CD8-positive, alpha-beta memory T cell (primary cell): Measurements from ENCODE around the gene SETD3. TPM values are rescaled to one million over a fixed set of nuclear protein-coding genes. Genes with fewer than 3 reads are reported as not detected.
A peak's percentile ranks its signal among the peaks of the same experiment; 100 is the strongest.

ENCODE experiments used
- CTCF ChIA-PET: fragments of 350-600 bp; sonication (Branson Sonifier 250); formaldehyde crosslinking; loops from one replicate; lab custom pipeline; 2021; ENCODE audit warnings: antibody characterized with exemption; lab: Charles Lee
- POLR2A ChIA-PET: fragments of 350-600 bp; sonication (Branson Sonifier 250); formaldehyde crosslinking; loops from one replicate; lab custom pipeline; 2021; ENCODE audit warnings: antibody characterized with exemption; lab: Charles Lee
- DNase-seq, 5 donors: peaks; one replicate each; pipeline versions ENCODE4 v3.0.0 to v3.0.0-alpha.2; 2020 to 2022; ENCODE audit warnings: mixed read lengths in 1 of 5
- H3K27ac ChIP-seq: one replicate; pipeline ENCODE4 v1.7.0; 2013; ENCODE audit warnings: low read depth, mild to moderate bottlenecking, low read length, moderate library complexity
- H3K27me3 ChIP-seq: 2 replicates; pipeline ENCODE4 v1.7.0; 2013; ENCODE audit warnings: low read length, mild to moderate bottlenecking; ENCODE audit not compliant: insufficient read depth, poor library complexity, severe bottlenecking
- H3K36me3 ChIP-seq: 2 replicates; pipeline ENCODE4 v1.7.0; 2013; ENCODE audit warnings: mild to moderate bottlenecking, low read length, moderate library complexity; ENCODE audit not compliant: insufficient read depth
- H3K4me1 ChIP-seq: 2 replicates; pipeline ENCODE4 v1.7.0; 2013; ENCODE audit warnings: mild to moderate bottlenecking, low read length, moderate library complexity; ENCODE audit not compliant: insufficient read depth
- H3K4me3 ChIP-seq: 2 replicates; pipeline ENCODE4 v1.7.0; 2013; ENCODE audit warnings: mild to moderate bottlenecking, low read length
- H3K9me3 ChIP-seq: 2 replicates; pipeline ENCODE4 v1.7.0; 2013; ENCODE audit warnings: mild to moderate bottlenecking, low read length
- H3K27ac Mint-ChIP-seq, 8 donors: one replicate each; pipeline ENCODE4 v1.8.0; 2020 to 2021; ENCODE audit warnings: mixed read lengths in 8 of 8, mild to moderate bottlenecking in 6 of 8, inconsistent platforms in 3 of 8, moderate library complexity in 3 of 8
- H3K27me3 Mint-ChIP-seq, 2 donors: one replicate each; pipeline ENCODE4 v1.8.0; 2020 to 2021; ENCODE audit warnings: mixed read lengths in 2 of 2, mild to moderate bottlenecking in 1 of 2, moderate library complexity in 1 of 2
- H3K36me3 Mint-ChIP-seq, 3 donors: one replicate each; pipeline ENCODE4 v1.8.0; 2020 to 2021; ENCODE audit warnings: mixed read lengths in 3 of 3, inconsistent platforms in 1 of 3, mild to moderate bottlenecking in 1 of 3
- H3K4me1 Mint-ChIP-seq, 3 donors: one replicate each; pipeline ENCODE4 v1.8.0; 2020 to 2021; ENCODE audit warnings: mixed read lengths in 3 of 3, inconsistent platforms in 1 of 3, mild to moderate bottlenecking in 1 of 3
- H3K4me3 Mint-ChIP-seq, 7 donors: one replicate each; pipeline ENCODE4 v1.8.0; 2020 to 2021; ENCODE audit warnings: mixed read lengths in 7 of 7, mild to moderate bottlenecking in 6 of 7, moderate library complexity in 4 of 7, inconsistent platforms in 2 of 7
- H3K9me3 Mint-ChIP-seq, 5 donors: one replicate each; pipeline ENCODE4 v1.8.0; 2020 to 2022; ENCODE audit warnings: mixed read lengths in 5 of 5, mild to moderate bottlenecking in 3 of 5, moderate library complexity in 2 of 5, inconsistent platforms in 1 of 5
- polyA plus RNA-seq: library from polyadenylated mRNA; unstranded; fragments of 300-500 nt; fragmentation: Illumina TruSeq; gene quantifications from one replicate; pipeline ENCODE4 v1.2.3, GENCODE V29; 2021
- total RNA-seq, 2 experiments: library from RNA; stranded (reverse); gene quantifications; one replicate each; pipeline ENCODE4 v1.2.3, GENCODE V29; 2021

The SETD3 gene
- total and polyA plus RNA-seq, 3 experiments from 2014 or later: 52.1 to 57.9 (median 57.1) TPM

DNA sequence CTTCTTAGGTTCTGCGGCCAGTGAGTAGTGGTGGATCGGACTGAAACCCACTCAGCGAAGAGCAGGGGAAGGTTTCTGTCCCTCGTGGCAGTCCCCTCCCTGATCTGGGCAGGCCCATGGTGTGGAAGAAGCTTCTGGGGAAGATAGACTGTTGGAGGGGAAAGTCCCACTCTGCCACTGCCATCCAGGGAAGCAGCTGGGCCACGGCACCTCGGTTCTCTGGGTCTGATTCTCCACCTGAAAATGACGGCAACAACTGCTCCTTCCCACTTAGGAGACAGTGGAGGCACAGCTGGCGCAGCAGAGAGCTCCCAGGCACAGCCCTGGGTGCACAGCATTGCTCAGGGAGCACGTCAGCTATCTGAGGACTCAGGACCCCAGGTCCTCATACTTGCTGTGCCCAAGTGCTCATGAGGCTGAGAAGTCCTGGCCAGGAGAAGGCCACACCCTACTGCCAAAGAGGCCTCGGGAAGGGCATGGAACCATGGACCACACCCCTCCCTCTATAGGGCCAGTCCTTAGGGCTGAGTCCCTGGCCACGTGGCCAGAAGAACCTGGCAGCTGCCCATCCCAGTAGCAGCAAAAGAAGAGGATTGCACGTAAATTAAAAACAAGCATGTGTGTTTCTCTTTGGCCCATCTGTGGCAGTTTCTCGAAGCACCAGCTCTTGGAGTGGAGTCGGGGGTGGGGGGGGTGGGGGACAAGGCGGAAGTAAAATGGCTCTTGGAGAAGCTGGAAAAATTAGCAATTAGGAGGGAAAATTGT, 123.3 kb downstream of the SETD3 start:
- Mint-ChIP-seq H3K9me3 (no peaks in the 10 kb centered on the region), H3K27me3 (peaks cover 3 to 8% of the 10 kb centered on the region in 2 donors), H3K4me1 (no peaks in the 10 kb centered on the region), H3K4me3 (no peak overlapping the region), H3K27ac (no peak overlapping the region), H3K36me3 (no peaks in the 10 kb centered on the region)
- no peak for DNase-seq
- Histone ChIP-seq H3K9me3 (no peaks in the 10 kb centered on the region), H3K36me3 (no peaks in the 10 kb centered on the region), H3K27me3 (no peaks in the 10 kb centered on the region), H3K4me3 (no peak overlapping the region), H3K27ac (no peak overlapping the region), H3K4me1 (no peaks in the 10 kb centered on the region)
- CTCF ChIA-PET: no interaction called here
- POLR2A ChIA-PET: no interaction called here

GRCh38 chr14:99356031-99356608, 124.5 kb downstream of the SETD3 start:
- no peaks in the 10 kb centered on the region for H3K9me3 ChIP-seq
- POLR2A ChIA-PET: no interaction called here
- no peak overlapping the region for H3K4me3 ChIP-seq
- Mint-ChIP-seq H3K4me3 (no peak overlapping the region), H3K27ac (peak overlapping the region in 1 of 8 donors; percentile 30), H3K9me3 (no peaks in the 10 kb centered on the region), H3K4me1 (no peaks in the 10 kb centered on the region), H3K36me3 (no peaks in the 10 kb centered on the region), H3K27me3 (peaks cover 5 to 14% of the 10 kb centered on the region in 2 donors)
- no peaks in the 10 kb centered on the region for H3K4me1 ChIP-seq
- no peaks in the 10 kb centered on the region for H3K27me3 ChIP-seq
- no peaks in the 10 kb centered on the region for H3K36me3 ChIP-seq
- CTCF ChIA-PET: no interaction called here
- H3K27ac ChIP-seq: no peak overlapping the region
- no peak for DNase-seq

GRCh38 chr14:99354166-99354875, 126.3 kb downstream of the SETD3 start:
- H3K4me3 ChIP-seq: no peak overlapping the region
- H3K4me3 Mint-ChIP-seq: no peak overlapping the region
- DNase-seq: no peak
- ChIA-PET CTCF (no interaction called here), POLR2A (no interaction called here)
- H3K27me3 Mint-ChIP-seq: peaks cover 5 to 14% of the 10 kb centered on the region in 2 donors
- H3K36me3 ChIP-seq: no peaks in the 10 kb centered on the region
- H3K27me3 ChIP-seq: no peaks in the 10 kb centered on the region
- H3K27ac Mint-ChIP-seq: no peak overlapping the region
- H3K4me1 Mint-ChIP-seq: no peaks in the 10 kb centered on the region
- H3K9me3 ChIP-seq: no peaks in the 10 kb centered on the region
- H3K36me3 Mint-ChIP-seq: no peaks in the 10 kb centered on the region
- H3K27ac ChIP-seq: no peak overlapping the region
- H3K4me1 ChIP-seq: no peaks in the 10 kb centered on the region
- H3K9me3 Mint-ChIP-seq: no peaks in the 10 kb centered on the region

DNA sequence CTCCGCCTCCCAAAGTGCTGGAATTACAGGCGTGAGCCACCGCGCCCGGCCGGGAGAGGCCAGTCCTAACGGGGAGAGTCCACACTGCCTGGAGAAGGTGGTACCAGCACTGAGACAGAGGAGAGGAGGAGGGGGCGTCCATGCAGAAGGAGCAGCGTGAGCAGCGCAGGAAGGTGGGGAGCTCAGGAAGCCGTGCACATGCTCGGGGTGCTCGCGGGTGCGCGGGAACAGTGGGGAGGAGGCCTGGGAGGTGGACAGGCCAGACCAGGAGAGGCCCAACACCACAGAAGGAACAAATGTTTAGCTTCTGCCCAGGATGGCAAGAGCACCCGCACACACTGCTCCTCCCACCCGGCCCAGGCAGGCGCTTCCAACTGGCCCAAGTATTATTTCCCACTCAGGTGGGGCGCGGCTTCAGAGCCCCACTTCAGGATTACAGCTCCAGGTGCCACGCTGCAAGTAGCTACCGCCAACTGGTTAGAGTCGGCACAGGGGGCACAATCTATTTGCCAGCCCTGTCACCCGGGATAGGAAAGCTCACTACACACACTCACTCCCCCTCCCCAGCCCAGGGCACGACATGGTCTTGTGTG, 127.9 kb downstream of the SETD3 start:
- Mint-ChIP-seq H3K9me3 (no peaks in the 10 kb centered on the region), H3K4me1 (no peaks in the 10 kb centered on the region), H3K36me3 (no peaks in the 10 kb centered on the region), H3K27ac (no peak overlapping the region), H3K4me3 (no peak overlapping the region), H3K27me3 (peaks cover 6 to 14% of the 10 kb centered on the region in 2 donors)
- no peak overlapping the region for H3K27ac ChIP-seq
- no peaks in the 10 kb centered on the region for H3K4me1 ChIP-seq
- ChIA-PET CTCF (no interaction called here), POLR2A (no interaction called here)
- no peaks in the 10 kb centered on the region for H3K27me3 ChIP-seq
- no peaks in the 10 kb centered on the region for H3K36me3 ChIP-seq
- H3K4me3 ChIP-seq: no peak overlapping the region
- no peak for DNase-seq
- H3K9me3 ChIP-seq: no peaks in the 10 kb centered on the region

- Histone ChIP-seq H3K27ac (no peak overlapping the region), H3K36me3 (no peaks in the 10 kb centered on the region), H3K9me3 (no peaks in the 10 kb centered on the region), H3K4me1 (no peaks in the 10 kb centered on the region), H3K4me3 (no peak overlapping the region), H3K27me3 (no peaks in the 10 kb centered on the region)
- H3K4me1 Mint-ChIP-seq: no peaks in the 10 kb centered on the region
- DNase-seq: no peak
- H3K9me3 Mint-ChIP-seq: no peaks in the 10 kb centered on the region
- peaks cover 9 to 11% of the 10 kb centered on the region in 2 donors for H3K27me3 Mint-ChIP-seq
- no peaks in the 10 kb centered on the region for H3K36me3 Mint-ChIP-seq
- CTCF ChIA-PET: interaction anchor here (1.5 kb wide), 1 partner anchor 9 kb away, joined by 3 read pairs; no protein-coding TSS in a partner anchor
- no peak overlapping the region for H3K4me3 Mint-ChIP-seq
- peak overlapping the region in 2 of 8 donors; percentile 22 to 81 for H3K27ac Mint-ChIP-seq
- POLR2A ChIA-PET: no interaction called here
These were observed 129.3 kb downstream of the SETD3 start for GRCh38 chr14:99351166-99352007.

DNA sequence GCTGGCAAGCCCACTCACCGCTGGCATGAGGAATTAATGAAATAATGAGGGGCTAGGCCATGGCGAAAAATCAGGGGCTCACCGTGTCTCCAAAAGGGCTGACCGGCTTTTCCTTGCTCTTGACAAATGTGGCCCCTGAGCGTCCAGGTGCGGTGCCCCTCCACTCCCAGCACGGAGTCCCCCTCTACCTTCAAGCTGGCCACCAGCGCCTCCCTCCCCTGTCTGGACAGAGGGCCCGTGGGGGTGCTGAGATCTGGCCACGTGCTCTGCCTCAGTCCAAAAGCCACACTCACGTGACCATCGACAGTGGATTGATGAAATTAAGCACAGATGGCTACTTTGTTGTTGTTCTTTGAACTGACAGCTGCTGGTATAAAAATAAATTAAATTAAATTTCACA, 129.9 kb downstream of the SETD3 start:
- Mint-ChIP-seq H3K27me3 (peaks cover 10 to 17% of the 10 kb centered on the region in 2 donors), H3K36me3 (no peaks in the 10 kb centered on the region), H3K4me1 (no peaks in the 10 kb centered on the region), H3K27ac (no peak overlapping the region), H3K4me3 (no peak overlapping the region), H3K9me3 (no peaks in the 10 kb centered on the region)
- Histone ChIP-seq H3K9me3 (no peaks in the 10 kb centered on the region), H3K27me3 (no peaks in the 10 kb centered on the region), H3K27ac (no peak overlapping the region), H3K36me3 (no peaks in the 10 kb centered on the region), H3K4me1 (no peaks in the 10 kb centered on the region), H3K4me3 (no peak overlapping the region)
- ChIA-PET CTCF (interaction anchor here (1.5 kb wide), 1 partner anchor 10 kb away, joined by 3 read pairs; no protein-coding TSS in a partner anchor), POLR2A (no interaction called here)
- DNase-seq: no peak

DNA sequence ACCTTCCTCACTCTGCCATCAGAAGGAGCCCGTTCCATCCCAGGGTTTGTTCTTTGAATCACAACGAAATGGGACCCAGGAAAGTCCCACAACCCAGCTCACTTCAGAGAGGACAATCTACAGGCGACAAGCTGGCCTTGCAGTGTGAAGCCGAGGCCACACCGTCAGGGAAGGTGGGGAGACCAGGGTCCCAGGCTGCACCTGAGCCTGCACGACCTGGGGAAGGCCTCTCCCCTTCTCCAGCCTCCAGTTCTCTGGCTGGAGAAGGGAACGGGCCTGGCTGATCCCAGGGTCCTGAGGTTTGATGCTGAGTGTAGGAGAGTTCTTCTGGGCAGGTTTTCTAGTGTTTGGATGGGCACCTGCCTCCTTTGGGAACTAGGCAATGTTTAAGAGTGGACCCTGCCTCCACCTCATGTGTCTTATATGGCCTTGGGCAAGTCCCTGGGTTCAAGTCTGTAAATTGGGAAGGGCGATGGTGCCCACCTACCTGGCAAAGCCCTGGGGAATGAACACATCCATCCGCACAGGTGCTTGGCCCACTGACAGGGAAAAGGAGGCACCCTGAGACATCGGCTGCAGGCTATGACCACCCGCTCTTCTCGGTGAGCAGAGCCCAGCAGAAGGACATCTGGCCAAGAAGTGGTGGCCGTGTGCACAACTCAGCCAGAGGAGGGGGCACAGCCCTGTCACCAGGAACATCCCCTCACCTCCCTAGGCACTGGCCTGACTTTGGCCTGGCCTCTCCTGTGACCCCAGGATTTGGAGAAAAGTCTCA, 130.8 kb downstream of the SETD3 start:
- H3K4me3 ChIP-seq: no peak overlapping the region

More for the DNA sequence above, 130.8 kb downstream of the SETD3 start:
- Histone ChIP-seq H3K4me1 (no peaks in the 10 kb centered on the region), H3K27ac (no peak overlapping the region), H3K9me3 (no peaks in the 10 kb centered on the region), H3K27me3 (no peaks in the 10 kb centered on the region), H3K36me3 (no peaks in the 10 kb centered on the region)
- no peak overlapping the region for H3K27ac Mint-ChIP-seq
- peaks cover 11 to 20% of the 10 kb centered on the region in 2 donors for H3K27me3 Mint-ChIP-seq
- H3K4me3 Mint-ChIP-seq: no peak overlapping the region
- H3K4me1 Mint-ChIP-seq: no peaks in the 10 kb centered on the region
- ChIA-PET CTCF (interaction anchor here (1.5 kb wide), 1 partner anchor 10 kb away, joined by 3 read pairs; no protein-coding TSS in a partner anchor), POLR2A (no interaction called here)
- DNase-seq: no peak
- H3K9me3 Mint-ChIP-seq: no peaks in the 10 kb centered on the region
- H3K36me3 Mint-ChIP-seq: no peaks in the 10 kb centered on the region
